BE2C (cell line): ENCODE results near the gene ABR.

Source experiments
- DNase-seq: peaks from one replicate; pipeline ENCODE4 v3.0.0-alpha.2; 2020
- H3K27me3 ChIP-seq: fragments of 250-450 bp; sonication (Bioruptor Pico); 2 replicates; pipeline ENCODE4 v1.5.1; 2020; ENCODE audit warnings: mild to moderate bottlenecking
- H3K36me3 ChIP-seq: fragments of 250-450 bp; sonication (Bioruptor Pico); 2 replicates; pipeline ENCODE4 v1.5.1; 2020; ENCODE audit warnings: mild to moderate bottlenecking
- H3K4me1 ChIP-seq: fragments of 250-450 bp; sonication (Bioruptor Pico); 2 replicates; pipeline ENCODE4 v1.5.1; 2020
- H3K4me3 ChIP-seq: 2 replicates; pipeline ENCODE4 v1.5.1; 2011; ENCODE audit warnings: low read depth, low read length
- H3K9me3 ChIP-seq: fragments of 250-450 bp; sonication (Bioruptor Pico); 2 replicates; pipeline ENCODE4 v1.5.1; 2020
- TF ChIP-seq, protein P1 (sequence below): IDR thresholded peaks from 2 replicates; pipeline ENCODE4 v1.5.1; 2012; ENCODE audit warnings: mild to moderate bottlenecking, low read depth, low read length

ABR gene

DNA sequence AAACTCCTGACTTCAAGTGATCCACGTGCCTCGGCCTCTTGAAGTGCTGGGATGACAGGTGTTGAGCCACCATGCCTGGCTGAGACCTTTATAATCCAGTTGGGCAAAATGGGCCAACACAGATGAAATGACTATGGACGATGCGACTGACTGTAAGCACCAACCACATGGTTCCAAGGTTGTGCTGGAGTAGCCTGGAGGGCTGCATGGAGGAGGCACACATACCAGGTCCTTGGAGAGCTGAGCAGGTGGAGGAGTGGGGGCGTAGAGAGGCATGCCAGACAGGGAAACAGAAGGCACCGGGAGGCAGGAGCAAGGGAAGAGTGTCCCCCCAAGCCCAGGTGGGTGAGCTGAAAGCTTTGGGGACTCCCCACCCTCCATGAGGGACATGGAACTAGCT is 85.2 kb downstream of the ABR start:
- no peak for DNase-seq
- Histone ChIP-seq H3K4me1 (no peaks in the 10 kb centered on the region), H3K4me3 (no peak overlapping the region), H3K27me3 (no peaks in the 10 kb centered on the region), H3K36me3 (no peaks in the 10 kb centered on the region), H3K9me3 (no peaks in the 10 kb centered on the region)
- TF ChIP-seq, protein P1, sequence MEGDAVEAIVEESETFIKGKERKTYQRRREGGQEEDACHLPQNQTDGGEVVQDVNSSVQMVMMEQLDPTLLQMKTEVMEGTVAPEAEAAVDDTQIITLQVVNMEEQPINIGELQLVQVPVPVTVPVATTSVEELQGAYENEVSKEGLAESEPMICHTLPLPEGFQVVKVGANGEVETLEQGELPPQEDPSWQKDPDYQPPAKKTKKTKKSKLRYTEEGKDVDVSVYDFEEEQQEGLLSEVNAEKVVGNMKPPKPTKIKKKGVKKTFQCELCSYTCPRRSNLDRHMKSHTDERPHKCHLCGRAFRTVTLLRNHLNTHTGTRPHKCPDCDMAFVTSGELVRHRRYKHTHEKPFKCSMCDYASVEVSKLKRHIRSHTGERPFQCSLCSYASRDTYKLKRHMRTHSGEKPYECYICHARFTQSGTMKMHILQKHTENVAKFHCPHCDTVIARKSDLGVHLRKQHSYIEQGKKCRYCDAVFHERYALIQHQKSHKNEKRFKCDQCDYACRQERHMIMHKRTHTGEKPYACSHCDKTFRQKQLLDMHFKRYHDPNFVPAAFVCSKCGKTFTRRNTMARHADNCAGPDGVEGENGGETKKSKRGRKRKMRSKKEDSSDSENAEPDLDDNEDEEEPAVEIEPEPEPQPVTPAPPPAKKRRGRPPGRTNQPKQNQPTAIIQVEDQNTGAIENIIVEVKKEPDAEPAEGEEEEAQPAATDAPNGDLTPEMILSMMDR: no peak

GRCh38 chr17:1091900-1092299 is 87.9 kb downstream of the ABR start:
- H3K36me3 ChIP-seq: no peaks in the 10 kb centered on the region
- no peak for DNase-seq
- TF ChIP-seq, protein P1: no peak
- no peaks in the 10 kb centered on the region; the same call in 1 of the 2 replicates for H3K4me1 ChIP-seq
- H3K27me3 ChIP-seq: no peaks in the 10 kb centered on the region
- H3K4me3 ChIP-seq: no peak overlapping the region
- no peaks in the 10 kb centered on the region for H3K9me3 ChIP-seq

- Histone ChIP-seq H3K4me1 (no peaks in the 10 kb centered on the region; the same call in 1 of the 2 replicates), H3K36me3 (no peaks in the 10 kb centered on the region), H3K27me3 (no peaks in the 10 kb centered on the region), H3K9me3 (no peaks in the 10 kb centered on the region), H3K4me3 (no peak overlapping the region)
- TF ChIP-seq, protein P1: no peak
- DNase-seq: no peak
These were observed 88.6 kb downstream of the ABR start for GRCh38 chr17:1091190-1091534.

GRCh38 chr17:1090465-1091189 is 89.2 kb downstream of the ABR start:
- no peaks in the 10 kb centered on the region for H3K36me3 ChIP-seq
- TF ChIP-seq, protein P1: no peak
- no peak for DNase-seq
- H3K4me1 ChIP-seq: no peaks in the 10 kb centered on the region; the same call in 1 of the 2 replicates
- no peaks in the 10 kb centered on the region for H3K27me3 ChIP-seq
- H3K9me3 ChIP-seq: no peaks in the 10 kb centered on the region
- H3K4me3 ChIP-seq: no peak overlapping the region

- no peaks in the 10 kb centered on the region for H3K27me3 ChIP-seq
- no peaks in the 10 kb centered on the region; the same call in 1 of the 2 replicates for H3K4me1 ChIP-seq
- DNase-seq: no peak
- TF ChIP-seq, protein P1: no peak
- no peaks in the 10 kb centered on the region for H3K36me3 ChIP-seq
- no peaks in the 10 kb centered on the region for H3K9me3 ChIP-seq
- H3K4me3 ChIP-seq: no peak overlapping the region
These were observed 89.9 kb downstream of the ABR start for GRCh38 chr17:1089915-1090314.
